HL-60 (cell line): Measurements from ENCODE around the gene OR1K1.

Experiments used
- CTCF ChIP-seq: IDR thresholded peaks from one replicate; pipeline ENCODE4 v1.5.1; 2011; ENCODE audit warnings: low read length, control low read depth, inconsistent platforms; ENCODE audit not compliant: insufficient read depth
- POLR2AphosphoS5 ChIP-seq: IDR thresholded peaks from 2 replicates; pipeline ENCODE4 v1.6.1; 2012; ENCODE audit warnings: low read depth
- SPI1 ChIP-seq: IDR thresholded peaks from 2 replicates; pipeline ENCODE4 v1.6.1; 2012; ENCODE audit warnings: low read depth, mild to moderate bottlenecking, borderline replicate concordance

GRCh38 chr9:122819791-122820489 lies 20.0 kb downstream of the OR1K1 start:
- TF ChIP-seq CTCF (no peak), POLR2AphosphoS5 (no peak), SPI1 (no peak)
